K562 (cell line): Measurements from ENCODE around the gene KCNAB1.

Experiments used
- KLF13 ChIP-seq: fragments of 450-650 bp; IDR thresholded peaks from 2 replicates; pipeline ENCODE4 v1.6.1; 2016; ENCODE audit warnings: missing genetic modification characterization, low read depth, mild to moderate bottlenecking, missing compliant biosample characterization, moderate library complexity, borderline replicate concordance
- PRPF4 ChIP-seq: fragments of 200-400 bp; formaldehyde crosslinking; IDR thresholded peaks from one replicate; pipeline ENCODE4 v1.6.1; 2017; ENCODE audit warnings: low read length, low read depth, mild to moderate bottlenecking; ENCODE audit not compliant: insufficient read depth, poor library complexity, severe bottlenecking

DNA sequence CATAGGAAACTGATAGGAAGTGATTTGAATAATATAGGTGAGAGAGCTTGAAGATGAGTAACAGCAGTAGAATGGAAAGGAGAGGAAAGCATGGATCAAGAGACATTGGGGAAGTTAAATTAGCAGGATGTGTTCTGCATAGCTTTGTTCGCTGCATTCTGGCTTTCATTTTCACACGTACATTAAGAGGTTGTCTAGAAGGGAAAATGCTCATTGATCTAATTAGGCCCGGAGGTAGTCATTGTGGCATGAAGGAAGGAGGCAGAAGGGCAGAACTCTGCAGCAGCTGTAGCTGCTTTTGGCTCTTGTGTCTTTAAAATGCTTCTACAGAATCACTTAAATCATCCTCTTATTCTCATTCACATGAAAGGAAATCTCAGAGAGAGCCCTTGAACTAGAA, 40.3 kb downstream of the KCNAB1 start:
- no peak for TF ChIP-seq PRPF4
- no peak for TF ChIP-seq KLF13 (tag)
